ENCODE data around the gene CREG2.
"Not testable (repeated sequence)": the region's sequence is repeated elsewhere in the genome, so short reads cannot be mapped to it uniquely, and the experiment has no call there.

Gene CREG2

GRCh38 chr2:101368376-101368775 lies 18.9 kb downstream of the CREG2 start:
- no peak for DNase-seq

GRCh38 chr2:101367508-101367907 lies 19.8 kb downstream of the CREG2 start:
- peak; percentile 95 for DNase-seq

DNA sequence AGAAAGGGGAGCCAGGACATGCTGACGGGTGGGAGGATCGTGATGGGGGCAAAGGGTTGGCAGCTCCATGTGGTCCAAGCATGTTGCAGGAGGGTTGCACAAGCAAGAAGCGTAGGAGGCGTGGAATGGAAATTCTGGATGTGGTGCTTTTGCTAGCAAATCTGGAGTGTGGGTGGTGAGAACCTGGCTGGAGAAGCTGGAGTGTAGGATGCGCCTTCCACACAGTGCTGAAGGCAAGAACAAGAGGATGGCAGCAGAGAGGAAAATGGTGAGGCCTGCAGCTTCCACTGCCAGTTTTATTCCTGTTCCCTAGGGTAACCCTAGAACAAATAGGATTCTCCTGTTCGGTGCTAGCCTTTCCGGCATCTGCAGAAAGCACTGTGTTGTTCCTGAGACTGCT lies 22.4 kb downstream of the CREG2 start:
- no peak for DNase-seq

GRCh38 chr2:101362777-101363176 lies 24.5 kb downstream of the CREG2 start:
- DNase-seq = no peak

DNA sequence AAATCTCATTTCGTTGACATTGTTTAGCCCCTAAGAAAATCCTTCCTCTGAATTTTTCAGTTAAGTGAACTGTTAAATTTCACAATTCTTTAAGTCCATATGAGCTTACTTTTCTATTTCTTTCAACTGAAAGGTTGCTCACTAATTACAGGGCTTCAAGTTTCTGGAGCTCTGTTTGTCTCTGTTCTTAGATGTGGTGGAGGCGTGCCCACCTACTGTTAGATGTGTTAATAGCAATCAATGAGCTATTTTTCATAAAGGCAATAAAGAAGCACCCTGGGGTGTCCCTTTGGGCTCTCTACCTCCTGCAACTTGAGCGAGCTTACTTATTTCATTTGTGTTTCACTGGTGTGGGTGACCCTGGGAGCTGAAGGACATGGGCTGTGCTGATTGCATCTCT lies 25.0 kb downstream of the CREG2 start:
- DNase-seq = no peak

GRCh38 chr2:101361522-101361921 lies 25.8 kb downstream of the CREG2 start:
- DNase-seq = no peak

GRCh38 chr2:101361121-101361520 lies 26.2 kb downstream of the CREG2 start:
- DNase-seq = no peak

- no peak for DNase-seq
Measured at GRCh38 chr2:101360232-101360631, 27.1 kb downstream of the CREG2 start.

DNA sequence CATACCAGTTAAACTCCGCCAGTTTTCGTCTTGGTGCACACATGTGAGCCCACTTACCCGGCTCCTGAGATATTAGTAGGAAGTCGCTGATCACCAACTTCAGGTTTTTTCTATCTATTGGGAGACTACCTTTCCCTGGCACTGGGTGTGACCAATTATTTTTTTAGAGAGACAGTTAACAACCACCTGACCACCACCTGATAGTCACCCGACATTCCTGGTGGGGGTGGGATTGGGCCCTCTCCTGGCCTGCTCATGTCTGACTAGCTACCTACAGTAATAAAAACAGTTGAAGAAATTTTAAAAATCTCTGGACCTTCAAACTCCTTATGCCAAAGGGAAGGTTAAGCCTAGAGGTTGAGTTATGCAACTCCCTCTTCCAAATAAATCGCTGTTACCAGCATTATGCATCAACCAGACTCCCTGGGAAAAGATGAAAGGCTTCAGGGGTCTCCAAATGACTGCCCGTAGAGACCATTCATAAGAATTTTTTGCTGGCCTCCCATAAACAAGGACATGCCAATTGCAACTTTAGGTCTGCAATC lies 27.8 kb downstream of the CREG2 start:
- DNase-seq = no peak

- no peak for DNase-seq
Measured at GRCh38 chr2:101357376-101357775, 29.9 kb downstream of the CREG2 start.

DNA sequence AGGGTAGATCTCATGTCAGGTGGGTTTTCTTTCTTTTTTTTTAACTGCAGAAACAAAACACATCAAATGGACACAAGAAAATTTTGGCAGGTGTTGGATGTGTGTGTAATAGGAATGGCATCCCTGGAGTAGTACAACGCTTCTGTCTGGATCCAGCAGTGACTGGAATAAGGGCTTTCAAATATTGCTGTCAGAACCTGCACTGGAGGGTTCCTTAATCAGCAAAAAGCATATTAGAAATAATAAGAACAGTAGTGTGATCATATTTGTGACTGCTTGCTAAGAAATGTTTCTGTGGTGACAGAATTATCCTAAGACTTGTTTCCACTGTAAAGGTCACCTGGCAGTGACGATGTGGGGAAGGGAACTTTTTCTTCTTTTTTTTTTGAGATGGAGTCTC lies 30.8 kb downstream of the CREG2 start:
- no peak for DNase-seq

- no peak for DNase-seq
Measured at GRCh38 chr2:101356055-101356454, 31.2 kb downstream of the CREG2 start.

DNA sequence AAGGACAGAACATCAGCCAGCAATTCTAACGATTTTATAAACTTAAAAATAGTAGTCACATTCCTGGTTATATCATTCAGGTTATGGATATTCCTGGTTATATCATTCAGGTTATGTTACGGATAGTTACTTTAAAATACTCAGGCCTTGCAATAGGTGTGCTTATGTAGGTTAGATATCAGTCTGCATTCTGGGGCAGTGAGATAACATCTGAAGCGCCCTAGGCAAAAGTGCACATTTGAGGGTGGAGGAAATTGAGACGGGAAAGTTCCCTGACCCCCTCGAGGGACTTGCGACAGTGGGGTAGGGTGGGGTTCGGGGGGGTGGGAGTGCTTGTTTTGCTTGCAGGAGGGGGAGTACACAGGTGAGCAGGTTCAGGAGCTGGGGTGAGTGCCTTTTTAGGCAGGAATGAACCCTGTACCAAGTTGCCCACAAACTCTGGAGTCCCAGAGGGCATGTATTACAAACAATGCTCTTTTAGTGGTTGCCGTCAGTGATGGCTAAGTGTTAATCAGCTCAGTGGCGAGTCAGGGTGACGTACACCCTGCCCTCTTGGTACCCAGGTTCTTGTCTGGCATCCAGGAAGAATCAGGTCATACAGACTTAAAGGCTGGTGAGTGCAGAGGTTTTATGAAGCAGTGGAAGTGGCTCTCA lies 31.8 kb downstream of the CREG2 start:
- DNase-seq = no peak

- no peak for DNase-seq
Measured at GRCh38 chr2:101354420-101355311, 32.6 kb downstream of the CREG2 start.

DNA sequence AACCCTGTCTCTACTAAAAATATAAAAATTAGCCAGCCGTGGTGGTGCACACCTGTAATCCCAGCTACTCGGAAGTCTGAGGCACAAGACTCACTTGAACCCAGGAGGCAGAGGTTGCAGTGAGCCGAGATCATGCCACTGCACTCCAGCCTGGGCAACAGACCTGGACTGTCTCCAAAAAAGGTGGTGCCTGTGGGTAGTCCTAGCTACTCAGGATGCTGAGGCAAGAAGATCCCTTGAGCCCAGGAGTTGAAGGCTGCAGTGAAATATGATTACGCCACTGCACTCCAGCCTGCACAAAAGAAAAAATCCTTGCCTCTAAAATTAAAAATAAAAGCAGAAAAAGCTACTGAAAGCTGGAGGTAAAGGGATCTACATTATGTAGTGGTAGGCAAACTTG lies 34.7 kb downstream of the CREG2 start:
- not testable (repeated sequence) for DNase-seq

- DNase-seq = no peak
Measured at GRCh38 chr2:101351207-101351606, 36.1 kb downstream of the CREG2 start.

DNA sequence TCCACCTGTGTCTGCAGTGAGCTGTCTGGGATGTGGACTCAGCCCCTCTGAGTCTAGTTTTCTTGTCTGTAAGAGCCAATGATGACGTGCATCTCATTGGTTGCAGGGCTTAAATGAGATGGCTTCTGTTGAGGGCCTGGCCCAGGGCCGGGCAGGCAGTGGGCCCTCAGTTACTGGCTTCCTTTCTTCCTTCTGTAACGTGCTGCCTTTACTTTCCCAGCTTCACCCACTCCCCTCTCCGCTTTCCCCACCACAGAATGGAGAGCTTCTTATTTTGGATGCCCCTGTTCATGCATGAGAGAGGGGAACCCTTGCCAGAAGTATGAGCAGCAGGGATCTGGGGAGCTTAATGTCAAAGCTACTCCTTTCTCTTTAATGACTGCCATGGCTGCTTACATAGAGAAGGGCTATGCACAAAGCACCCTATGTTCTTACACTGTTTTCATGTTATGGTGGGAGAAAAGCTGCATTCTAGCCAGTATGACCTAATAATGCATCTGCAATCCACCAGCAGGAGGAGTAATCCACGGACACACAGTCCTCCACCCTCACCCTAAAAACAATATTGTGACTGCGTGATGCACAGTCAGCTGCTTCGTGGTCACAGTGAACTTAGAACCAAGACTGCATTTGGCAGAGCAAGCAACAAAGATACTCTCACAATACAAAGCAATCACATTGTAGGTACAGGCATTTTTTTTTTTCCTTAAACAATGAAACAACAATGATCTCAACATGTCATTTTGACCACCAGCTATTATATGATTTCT lies 37.2 kb downstream of the CREG2 start:
- DNase-seq = no peak

DNA sequence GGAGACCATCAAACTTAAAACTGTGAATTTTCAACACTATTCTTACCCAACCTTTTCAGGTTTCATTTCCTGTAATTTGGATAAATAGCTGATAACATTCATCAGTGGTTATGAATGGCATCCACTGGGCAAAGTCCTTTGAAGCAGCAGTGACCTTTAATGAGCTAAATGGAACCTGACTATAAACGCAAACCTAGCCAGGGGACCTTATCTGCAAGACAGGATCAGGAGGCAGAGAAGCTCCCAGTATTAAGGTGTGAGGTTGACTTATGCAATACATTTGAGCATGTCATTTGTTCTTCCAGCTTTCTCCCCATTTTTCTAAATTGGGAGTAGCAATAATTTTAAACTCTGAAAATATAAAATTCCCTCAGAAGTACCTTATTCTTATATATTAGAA lies 38.4 kb downstream of the CREG2 start:
- DNase-seq = no peak

- no peak for DNase-seq
Measured at GRCh38 chr2:101346909-101347308, 40.4 kb downstream of the CREG2 start.

GRCh38 chr2:101344137-101344536 lies 43.2 kb downstream of the CREG2 start:
- DNase-seq = no peak

- no peak for DNase-seq
Measured at GRCh38 chr2:101342625-101343008, 44.7 kb downstream of the CREG2 start.

- peak; percentile 87 for DNase-seq
Measured at GRCh38 chr2:101341901-101342624, 45.2 kb downstream of the CREG2 start.

DNA sequence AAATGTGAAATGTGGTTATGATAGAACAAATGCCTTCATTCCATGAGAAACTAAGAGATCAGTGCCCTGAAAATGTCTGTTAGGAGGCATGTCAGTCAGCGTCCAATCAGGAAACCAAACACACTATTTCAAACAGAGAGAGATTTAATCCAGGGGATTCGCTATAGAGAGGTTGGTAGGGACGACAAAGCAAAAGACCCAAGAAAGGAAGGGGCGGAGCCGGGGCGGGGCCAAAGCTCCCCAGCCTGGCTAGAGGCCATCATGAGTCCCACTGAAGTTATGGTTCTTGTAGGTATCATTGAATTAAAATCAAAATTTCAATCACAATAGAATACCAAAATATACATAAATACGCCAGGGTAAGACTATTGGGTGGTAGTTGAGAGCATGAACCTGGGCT lies 45.9 kb downstream of the CREG2 start:
- peak; percentile 56 for DNase-seq
